ENCODE measurements around the gene TSNAXIP1.

GRCh38 chr16:67846320-67847063 lies 39.8 kb downstream of the TSNAXIP1 start, which contains the start of gene NUTF2:
- TF ChIP-seq CTCF (conservative IDR thresholded peaks at IDR 0.05; ENCODE audit: low read length) (no peak), EZH2phosphoT487 (IDR thresholded peaks at IDR 0.05; ENCODE audit: borderline replicate concordance) (no peak)

Measured in Loucy (cell line).